Ureter (tissue), 1 donor: ENCODE data around the gene SUN1. TPM values are rescaled to one million over a fixed set of nuclear protein-coding genes. Genes with fewer than 3 reads are reported as not detected.
"Not testable (repeated sequence)": the region's sequence is repeated elsewhere in the genome, so short reads cannot be mapped to it uniquely, and the experiment has no call there.

Source experiments
- DNase-seq: peaks from one replicate; pipeline ENCODE4 v3.0.0-alpha.2; 2020; ENCODE audit warnings: low spot score
- total RNA-seq: library from RNA; stranded (reverse); gene quantifications from one replicate; pipeline ENCODE4 v1.2.4, GENCODE V29; 2023
- donor health status: DM: yes; HTN: yes; CAD: no.

Gene SUN1
- total RNA-seq, 1 donor from 2014 or later = 137 TPM

DNA sequence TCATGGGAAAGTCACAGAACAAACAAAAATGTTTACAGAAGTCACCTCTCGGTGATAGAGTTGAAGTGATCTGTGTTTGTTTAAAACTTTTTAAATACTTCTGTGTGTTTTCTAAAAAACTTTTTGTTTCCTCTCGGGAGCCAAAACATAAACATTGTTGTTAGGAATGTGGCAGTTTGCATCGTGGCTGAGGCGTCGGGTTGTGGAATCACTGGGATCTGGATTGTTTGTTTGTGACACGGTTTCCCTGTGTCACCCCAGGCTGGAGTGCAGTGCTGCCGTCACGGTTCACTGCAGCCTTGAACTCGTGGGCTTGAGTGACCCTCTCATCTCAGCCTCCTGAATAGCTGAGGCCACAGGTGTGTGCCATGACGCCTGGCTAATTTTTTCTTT lies 29.0 kb upstream of the SUN1 start:
- DNase-seq = no peak

GRCh38 chr7:803796-804195 lies 28.5 kb upstream of the SUN1 start:
- DNase-seq = not testable (repeated sequence)

DNA sequence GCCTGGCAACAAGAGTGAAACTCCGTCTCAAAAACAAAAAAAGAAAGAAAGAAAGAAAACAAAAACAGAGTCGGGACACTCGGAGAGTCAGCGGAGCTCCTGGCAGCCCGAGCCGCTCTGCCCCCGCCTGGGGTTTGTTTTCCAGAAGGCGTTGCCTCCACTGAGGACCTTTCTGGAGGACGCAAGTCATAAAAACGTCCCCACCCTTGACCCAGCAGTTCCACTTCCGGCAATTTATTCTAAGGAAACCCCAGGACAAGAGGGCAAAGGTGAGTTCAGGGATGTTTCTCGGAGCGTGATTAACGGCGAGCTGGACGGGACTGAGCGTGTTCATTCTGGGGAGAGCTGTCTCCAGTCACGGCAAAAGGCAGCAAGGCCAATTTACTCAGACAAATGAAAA lies 27.0 kb upstream of the SUN1 start:
- no peak for DNase-seq

- no peak for DNase-seq
Measured at GRCh38 chr7:815284-816216, 16.7 kb upstream of the SUN1 start.

DNA sequence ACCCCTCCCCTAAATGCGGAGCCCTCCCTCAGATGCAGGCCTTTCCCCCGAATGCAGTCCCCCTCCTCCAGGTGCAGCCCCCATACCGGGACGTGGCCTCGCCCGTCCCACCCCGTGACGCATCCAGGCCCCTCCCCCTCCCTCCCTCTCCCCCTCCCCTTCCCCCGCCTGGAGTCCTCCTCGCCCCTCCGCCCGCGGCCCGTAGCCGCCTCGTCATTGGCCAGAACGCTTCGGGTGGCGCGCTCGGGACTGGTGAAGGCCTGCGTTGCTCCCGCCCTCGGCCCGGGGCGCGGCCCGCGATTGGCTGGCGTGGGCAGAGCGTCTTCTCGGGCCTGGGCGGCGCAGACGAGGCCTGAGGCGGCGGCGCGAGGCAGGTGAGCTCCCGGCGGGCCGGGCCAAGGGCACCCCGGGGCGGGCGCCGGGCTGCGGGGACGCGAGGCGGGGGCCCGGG lies 16.0 kb upstream of the SUN1 start:
- DNase-seq = peak; percentile 98

DNA sequence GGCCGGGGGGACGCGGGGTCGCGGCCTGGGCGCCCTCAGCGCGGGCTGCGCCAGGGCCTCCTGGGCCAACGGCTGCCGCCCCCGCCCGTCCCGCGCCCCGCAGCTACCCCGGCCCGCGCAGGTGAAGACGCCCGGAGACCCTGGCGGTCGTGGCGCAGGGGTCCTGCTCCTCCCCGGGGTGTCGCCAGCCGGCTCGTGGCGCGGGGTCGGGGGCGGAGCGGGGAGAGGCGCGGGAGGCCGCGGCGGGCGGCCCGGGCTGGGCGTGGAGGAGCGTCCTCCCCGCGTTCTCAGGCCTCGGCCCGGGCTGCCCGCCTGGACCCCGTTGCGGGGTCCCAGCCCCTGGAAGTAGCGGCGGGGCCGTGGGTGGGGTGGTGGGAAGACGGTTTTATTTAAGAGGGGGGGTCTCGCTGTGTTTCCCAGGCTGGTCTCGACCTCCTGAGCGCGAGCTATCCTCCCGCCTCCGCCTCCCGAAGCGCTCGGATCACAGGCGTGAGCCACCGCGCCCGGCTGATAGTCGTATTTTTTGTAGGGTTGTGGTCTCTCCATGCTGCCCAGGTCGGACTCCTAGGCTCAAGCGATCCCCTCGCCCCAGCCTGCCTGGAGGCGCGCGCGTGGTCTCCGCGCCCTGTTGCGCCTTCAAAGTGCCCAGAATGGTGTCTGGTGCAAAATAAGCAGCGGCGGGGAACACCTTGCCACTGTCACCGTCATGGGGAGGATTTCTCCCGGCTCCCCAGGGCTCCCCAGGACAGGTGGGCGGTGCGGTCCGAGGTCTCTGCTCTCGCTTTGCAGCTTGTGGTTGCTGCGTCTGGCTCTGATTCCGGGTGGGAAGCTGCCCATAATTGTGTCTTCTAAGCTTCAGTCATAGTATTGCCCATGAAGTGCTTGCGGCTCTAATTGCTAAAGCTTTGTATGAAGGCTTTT lies 15.3 kb upstream of the SUN1 start:
- no peak for DNase-seq

- DNase-seq = no peak
Measured at GRCh38 chr7:818031-818699, 14.1 kb upstream of the SUN1 start.

DNA sequence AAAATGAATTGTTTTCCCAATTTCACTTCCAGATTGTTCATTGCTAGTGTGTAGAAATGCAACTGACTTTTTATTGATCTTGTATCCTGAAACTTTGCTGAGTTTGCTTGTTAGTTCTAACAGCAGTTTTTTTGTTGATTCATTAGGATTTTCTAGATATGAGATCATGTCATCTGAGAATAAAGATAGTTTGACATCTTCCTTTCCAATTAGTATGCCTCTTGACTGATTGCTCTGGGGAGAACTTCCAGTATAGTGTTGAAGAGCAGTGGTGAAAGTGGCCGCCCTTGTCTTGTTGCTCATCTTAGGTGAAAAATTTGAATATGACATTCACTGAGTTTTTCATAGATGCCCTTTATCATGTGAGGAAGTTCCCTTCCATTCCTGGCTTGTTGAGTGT lies 11.9 kb upstream of the SUN1 start:
- no peak for DNase-seq

DNA sequence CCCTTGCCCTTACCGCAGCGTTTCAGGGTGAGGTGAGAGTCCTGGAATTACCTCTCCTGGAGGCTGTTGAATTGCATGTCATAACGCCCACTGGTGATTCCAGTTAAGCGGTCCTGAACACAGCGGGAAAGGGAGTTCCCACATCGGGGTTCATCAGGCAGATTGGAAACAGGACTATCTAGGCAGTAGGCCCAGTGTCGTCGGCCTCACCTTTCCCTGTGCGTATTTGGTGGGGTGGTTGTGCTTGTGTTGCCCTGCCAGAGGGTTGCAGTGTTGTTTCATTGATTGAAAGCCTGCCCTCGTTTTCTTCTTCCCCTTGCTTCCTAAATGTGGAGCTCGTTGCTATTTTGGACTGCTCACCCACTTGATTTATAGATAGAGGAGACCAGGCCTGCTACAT lies 10.6 kb upstream of the SUN1 start:
- DNase-seq = no peak

- no peak for DNase-seq
Measured at GRCh38 chr7:822692-823276, 9.5 kb upstream of the SUN1 start.

DNA sequence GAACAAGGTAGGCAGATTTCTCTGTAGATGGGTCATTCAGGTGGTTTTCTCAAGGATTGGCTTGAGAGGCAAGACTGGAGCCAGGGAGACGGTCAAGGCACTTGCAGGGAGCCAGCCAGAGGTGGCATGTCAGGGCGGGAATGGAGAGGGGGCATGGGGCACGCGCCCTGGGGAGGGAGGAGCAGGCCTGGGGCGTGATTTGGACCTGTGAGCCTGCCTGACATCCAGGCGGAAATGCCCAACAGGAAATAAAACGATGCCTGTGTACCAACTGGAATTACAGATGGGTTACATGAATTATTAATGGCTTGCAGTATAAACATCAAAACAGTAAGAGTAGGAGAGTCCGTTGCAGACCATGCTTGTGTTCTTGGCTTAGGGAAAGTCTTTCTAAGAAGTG lies 8.6 kb upstream of the SUN1 start:
- no peak for DNase-seq

DNA sequence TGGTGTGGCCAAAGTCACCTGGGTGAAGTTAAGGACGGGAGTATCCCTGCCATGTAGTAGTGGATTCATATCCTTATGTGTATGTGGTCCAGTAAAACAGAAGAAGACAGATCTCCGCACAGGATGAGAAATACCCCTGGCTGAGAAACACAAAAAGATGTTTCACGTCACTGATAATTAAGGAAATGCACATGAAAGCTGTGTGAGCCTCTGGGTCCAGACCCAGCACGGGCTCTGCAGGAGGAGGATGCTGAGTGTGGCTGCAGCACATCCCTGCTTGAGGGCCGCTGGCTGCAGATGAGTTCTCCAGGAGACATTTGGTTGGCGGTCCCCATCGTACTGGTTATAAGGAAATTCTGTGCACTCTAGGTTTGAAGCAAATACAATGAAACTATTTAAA lies 8.2 kb upstream of the SUN1 start:
- DNase-seq = no peak

DNA sequence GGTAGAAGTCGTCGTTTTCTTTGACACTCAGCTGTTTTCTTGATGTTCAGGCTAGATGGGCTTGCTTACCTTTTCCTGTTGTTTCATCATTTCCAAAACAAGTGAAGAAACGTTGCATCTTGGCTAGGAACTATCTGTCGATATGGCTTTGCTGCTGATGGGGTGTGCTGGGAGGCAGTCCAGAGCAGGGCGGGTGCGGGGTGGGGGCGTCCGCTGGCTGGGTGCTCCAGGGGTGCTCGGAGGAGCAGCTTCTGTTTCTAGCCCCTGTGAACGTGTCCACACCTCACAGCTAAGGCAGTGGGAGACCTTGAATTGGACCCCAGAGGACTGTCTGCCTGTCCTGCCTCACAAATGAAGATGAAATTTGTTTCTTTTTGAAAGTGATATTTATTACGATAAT lies 7.6 kb upstream of the SUN1 start:
- no peak for DNase-seq

- no peak for DNase-seq
Measured at GRCh38 chr7:825386-825785, 6.9 kb upstream of the SUN1 start.

- DNase-seq = no peak
Measured at GRCh38 chr7:826230-826917, 5.9 kb upstream of the SUN1 start.

GRCh38 chr7:828793-829561 lies 3.3 kb upstream of the SUN1 start:
- DNase-seq = no peak

DNA sequence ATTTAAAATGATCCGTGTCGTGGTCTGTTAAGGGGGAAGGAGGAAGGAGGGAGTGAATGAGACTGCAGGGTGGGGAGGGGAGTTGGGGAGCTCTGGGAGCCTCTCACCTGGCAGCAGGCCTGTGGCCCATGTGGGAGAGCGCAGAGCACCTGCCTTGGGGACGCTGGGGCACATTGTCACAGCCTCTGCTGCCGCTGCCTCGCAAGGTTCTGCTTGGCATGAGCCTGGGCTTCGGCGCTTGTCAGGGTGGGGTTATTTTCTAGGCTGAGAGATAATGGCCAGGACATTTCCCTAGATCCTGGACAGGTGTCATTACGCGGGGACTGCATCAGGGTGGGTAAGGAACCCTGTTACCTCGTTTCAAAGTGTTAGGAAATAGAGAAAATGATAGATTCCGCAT lies 2.2 kb upstream of the SUN1 start:
- DNase-seq = no peak

DNA sequence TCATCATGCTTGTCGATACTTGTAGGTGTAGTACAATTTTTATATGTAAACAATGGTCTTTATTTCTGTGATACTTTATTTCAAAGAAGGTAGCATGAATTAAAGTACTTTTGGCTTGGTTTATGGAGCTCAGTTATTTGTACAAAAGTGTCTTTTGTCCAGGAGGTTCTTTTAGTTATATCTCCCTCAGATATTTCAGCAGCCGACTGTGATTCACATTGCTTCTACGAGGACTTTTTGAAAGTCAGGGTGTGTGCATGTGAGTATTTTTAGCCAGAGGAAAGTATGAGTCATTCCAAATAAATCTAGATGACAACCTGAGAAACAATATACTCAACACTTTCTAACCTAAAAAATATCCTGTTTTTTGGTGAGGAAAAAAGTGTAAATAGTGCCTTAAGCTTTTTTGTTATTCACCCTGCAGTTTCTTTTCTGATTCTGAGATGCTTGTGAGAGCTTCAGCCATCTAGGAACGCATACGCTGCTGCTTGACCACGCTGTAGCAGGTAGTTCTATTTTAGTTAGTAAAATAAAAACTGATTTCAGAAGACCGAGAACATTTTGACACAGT lies 595 bp upstream of the SUN1 start:
- DNase-seq = no peak

DNA sequence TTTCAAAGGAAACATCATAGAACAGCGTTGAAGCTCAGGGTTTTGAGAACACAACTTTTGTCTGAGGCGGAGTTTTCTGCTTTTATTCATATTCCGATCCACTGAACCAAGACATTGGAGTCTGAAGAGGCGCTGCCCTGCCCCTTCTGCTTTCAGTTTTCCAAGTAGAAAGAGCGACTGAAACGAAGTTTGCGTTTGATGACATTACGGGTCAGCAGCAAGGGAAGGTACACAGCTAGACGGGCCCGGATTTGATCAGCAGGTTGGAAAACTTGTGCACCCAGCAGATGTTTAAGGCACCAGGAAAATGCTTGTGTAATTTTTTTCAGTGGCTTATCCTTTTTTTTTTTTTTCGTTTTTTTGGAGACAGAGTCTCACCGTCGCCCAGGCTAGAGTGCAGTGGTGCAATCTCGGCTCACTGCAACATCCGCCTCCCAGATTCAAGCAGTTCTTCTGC lies 720 bp downstream of the SUN1 start:
- no peak for DNase-seq
